ENCODE data around the gene CTSO.

Gene CTSO

DNA sequence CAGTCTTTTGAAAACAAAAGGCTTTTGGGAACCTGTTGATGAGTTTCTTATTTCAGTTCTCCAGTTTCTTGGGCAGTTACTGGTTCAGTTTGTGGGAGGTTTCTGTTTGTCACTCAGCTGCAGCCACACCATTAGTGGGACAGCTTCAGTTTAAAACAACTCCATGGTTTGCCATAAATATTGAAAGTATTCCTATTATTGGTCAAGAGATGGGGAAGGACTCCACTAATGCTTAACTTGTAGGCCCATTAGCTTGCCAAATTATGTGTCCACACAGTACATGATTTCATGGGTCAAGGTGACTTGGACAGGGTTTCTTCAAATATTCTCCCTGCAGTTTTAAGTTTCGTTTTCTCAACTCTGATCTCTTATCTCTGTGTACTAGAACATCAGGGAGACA is 72.1 kb downstream of the CTSO start:
- peaks cover 2% of the 10 kb centered on the region for H3K9me3 ChIP-seq (ENCODE audit: control insufficient read depth, low read length)
- no peak overlapping the region for H2BK5ac ChIP-seq (ENCODE audit: low read depth, low read length, poor library complexity, severe bottlenecking)
- H2AFZ ChIP-seq (ENCODE audit: low read depth, low read length), result no peak overlapping the region
- H2BK120ac ChIP-seq (ENCODE audit: low read depth, low read length), result no peak overlapping the region
- no peak overlapping the region for H4K91ac ChIP-seq (ENCODE audit: low read length)
- H3K4me1 ChIP-seq (ENCODE audit: control insufficient read depth, insufficient read depth, low read depth, low read length), result no peaks in the 10 kb centered on the region
- no peaks in the 10 kb centered on the region for H3K79me1 ChIP-seq (replicated peaks; ENCODE audit: low read length, poor library complexity, severe bottlenecking)
- no peak for DNase-seq
- H4K8ac ChIP-seq (ENCODE audit: low read length), result no peak overlapping the region
- no peak overlapping the region for H3K4me3 ChIP-seq (ENCODE audit: insufficient read depth in 1 of 2, low read depth in 1 of 2, low read length in 2 of 2)
- H3K36me3 ChIP-seq (ENCODE audit: control insufficient read depth in 1 of 2, insufficient read depth in 2 of 2, low read depth in 1 of 2, low read length in 2 of 2), result no peaks in the 10 kb centered on the region
- no peak overlapping the region for H3K23ac ChIP-seq (ENCODE audit: low read length in 2 of 2)
- H3K14ac ChIP-seq (ENCODE audit: low read length in 2 of 2), result no peak overlapping the region
- no peak overlapping the region for H2AK5ac ChIP-seq (ENCODE audit: low read length, severe bottlenecking)
- H3K27ac ChIP-seq (ENCODE audit: low read length, poor library complexity, severe bottlenecking), result no peak overlapping the region
- no peak overlapping the region for H3K18ac ChIP-seq (ENCODE audit: low read depth in 1 of 2, low read length in 2 of 2)
- no peaks in the 10 kb centered on the region for H3K27me3 ChIP-seq (ENCODE audit: control insufficient read depth in 1 of 2, insufficient read depth in 1 of 2, low read length in 2 of 2)
- no peak overlapping the region for H3K4me2 ChIP-seq (ENCODE audit: low read length, poor library complexity, severe bottlenecking)
- no CpG with 5 or more reads among the region's 1 CpG for WGBS
- H2BK12ac ChIP-seq (ENCODE audit: low read length in 2 of 2), result no peak overlapping the region
- H2BK15ac ChIP-seq (ENCODE audit: low read depth, poor library complexity, severe bottlenecking), result no peak overlapping the region
- H3K9ac ChIP-seq (ENCODE audit: low read length), result no peak overlapping the region
- H3K4ac ChIP-seq (ENCODE audit: low read depth in 1 of 2, low read length in 2 of 2), result no peak overlapping the region

- Histone ChIP-seq H3K18ac (ENCODE audit: low read depth in 1 of 2, low read length in 2 of 2) (no peak overlapping the region), H3K9me3 (ENCODE audit: control insufficient read depth, low read length) (peaks cover 13% of the 10 kb centered on the region), H2BK12ac (ENCODE audit: low read length in 2 of 2) (no peak overlapping the region), H2AK5ac (ENCODE audit: low read length, severe bottlenecking) (no peak overlapping the region), H4K91ac (ENCODE audit: low read length) (no peak overlapping the region), H2AFZ (ENCODE audit: low read depth, low read length) (no peak overlapping the region), H2BK120ac (ENCODE audit: low read depth, low read length) (no peak overlapping the region), H3K4me3 (ENCODE audit: insufficient read depth in 1 of 2, low read depth in 1 of 2, low read length in 2 of 2) (no peak overlapping the region), H3K9ac (ENCODE audit: low read length) (no peak overlapping the region), H3K27me3 (ENCODE audit: control insufficient read depth in 1 of 2, insufficient read depth in 1 of 2, low read length in 2 of 2) (no peaks in the 10 kb centered on the region), H3K4ac (ENCODE audit: low read depth in 1 of 2, low read length in 2 of 2) (no peak overlapping the region), H4K8ac (ENCODE audit: low read length) (no peak overlapping the region), H3K23ac (ENCODE audit: low read length in 2 of 2) (no peak overlapping the region), H3K27ac (ENCODE audit: low read length, poor library complexity, severe bottlenecking) (no peak overlapping the region), H3K4me2 (ENCODE audit: low read length, poor library complexity, severe bottlenecking) (no peak overlapping the region), H3K14ac (ENCODE audit: low read length in 2 of 2) (no peak overlapping the region), H3K79me1 (replicated peaks; ENCODE audit: low read length, poor library complexity, severe bottlenecking) (no peaks in the 10 kb centered on the region), H3K36me3 (ENCODE audit: control insufficient read depth in 1 of 2, insufficient read depth in 2 of 2, low read depth in 1 of 2, low read length in 2 of 2) (no peaks in the 10 kb centered on the region), H2BK5ac (ENCODE audit: low read depth, low read length, poor library complexity, severe bottlenecking) (no peak overlapping the region), H3K4me1 (ENCODE audit: control insufficient read depth, insufficient read depth, low read depth, low read length) (no peaks in the 10 kb centered on the region), H2BK15ac (ENCODE audit: low read depth, poor library complexity, severe bottlenecking) (no peak overlapping the region)
- DNase-seq, result no peak
Observed at GRCh38 chr4:155879767-155880166, 73.9 kb downstream of the CTSO start.

DNA sequence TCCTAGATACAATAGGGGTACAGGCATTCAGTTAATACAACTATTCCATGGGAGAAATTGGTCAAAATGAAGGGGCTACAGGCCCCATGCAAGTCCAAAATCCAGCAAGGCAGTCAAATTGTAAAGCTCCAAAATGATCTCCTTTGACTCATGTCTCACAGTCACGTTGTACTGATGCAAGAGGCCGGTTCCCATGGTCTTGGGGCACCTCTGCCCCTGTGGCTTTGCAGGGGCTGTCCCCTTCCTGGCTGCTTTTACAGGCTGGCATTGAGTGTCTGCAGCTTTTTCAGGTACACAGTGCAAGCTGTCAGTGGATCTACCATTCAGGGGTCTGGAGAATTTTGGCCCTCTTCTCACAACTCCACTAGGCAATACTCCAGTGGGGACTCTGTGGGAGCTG is 75.1 kb downstream of the CTSO start:
- WGBS, result 36% methylated on average over 2 of the region's 2 CpGs

DNA sequence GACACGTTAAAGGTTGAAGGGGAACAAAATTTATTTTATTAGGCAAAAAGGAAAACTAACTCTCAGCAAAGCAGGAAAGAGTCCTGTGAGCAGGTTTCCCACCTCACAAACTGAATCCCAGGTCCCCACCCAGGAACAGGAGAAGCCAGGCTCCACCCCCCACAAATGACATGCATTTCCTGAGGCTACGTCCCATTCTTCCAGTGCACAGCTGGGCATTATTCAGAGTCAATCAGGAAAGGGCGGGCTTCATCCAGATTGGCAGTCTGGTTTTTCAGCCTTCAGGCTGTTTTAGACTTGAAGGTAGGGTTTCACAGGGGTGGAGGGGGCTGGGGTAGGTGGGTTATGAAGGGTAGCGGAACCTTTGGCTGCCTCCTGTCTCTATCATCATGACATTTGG is 75.7 kb downstream of the CTSO start:
- WGBS, result 98% methylated on average over 3 of the region's 4 CpGs
- Histone ChIP-seq H3K4me2 (ENCODE audit: low read length, poor library complexity, severe bottlenecking) (no peak overlapping the region), H2AFZ (ENCODE audit: low read depth, low read length) (no peak overlapping the region)

More for the DNA sequence above, 75.1 kb downstream of the CTSO start:
- H3K14ac ChIP-seq (ENCODE audit: low read length in 2 of 2), result no peak overlapping the region
- DNase-seq, result no peak
- H2BK120ac ChIP-seq (ENCODE audit: low read depth, low read length), result no peak overlapping the region
- no peak overlapping the region for H3K4me3 ChIP-seq (ENCODE audit: insufficient read depth in 1 of 2, low read depth in 1 of 2, low read length in 2 of 2)
- no peak overlapping the region for H3K4me2 ChIP-seq (ENCODE audit: low read length, poor library complexity, severe bottlenecking)
- H3K4ac ChIP-seq (ENCODE audit: low read depth in 1 of 2, low read length in 2 of 2), result no peak overlapping the region
- no peak overlapping the region for H4K8ac ChIP-seq (ENCODE audit: low read length)
- no peak overlapping the region for H2BK12ac ChIP-seq (ENCODE audit: low read length in 2 of 2)
- no peak overlapping the region for H2BK5ac ChIP-seq (ENCODE audit: low read depth, low read length, poor library complexity, severe bottlenecking)
- no peaks in the 10 kb centered on the region for H3K4me1 ChIP-seq (ENCODE audit: control insufficient read depth, insufficient read depth, low read depth, low read length)
- peak overlapping the region; percentile 52 for H2BK15ac ChIP-seq (ENCODE audit: low read depth, poor library complexity, severe bottlenecking)
- H3K36me3 ChIP-seq (ENCODE audit: control insufficient read depth in 1 of 2, insufficient read depth in 2 of 2, low read depth in 1 of 2, low read length in 2 of 2), result no peaks in the 10 kb centered on the region
- no peak overlapping the region for H3K9ac ChIP-seq (ENCODE audit: low read length)
- no peak overlapping the region for H4K91ac ChIP-seq (ENCODE audit: low read length)
- H3K18ac ChIP-seq (ENCODE audit: low read depth in 1 of 2, low read length in 2 of 2), result no peak overlapping the region
- no peak overlapping the region for H3K23ac ChIP-seq (ENCODE audit: low read length in 2 of 2)
- no peaks in the 10 kb centered on the region for H3K79me1 ChIP-seq (replicated peaks; ENCODE audit: low read length, poor library complexity, severe bottlenecking)
- H2AFZ ChIP-seq (ENCODE audit: low read depth, low read length), result no peak overlapping the region
- no peak overlapping the region for H3K27ac ChIP-seq (ENCODE audit: low read length, poor library complexity, severe bottlenecking)
- no peak overlapping the region for H2AK5ac ChIP-seq (ENCODE audit: low read length, severe bottlenecking)
- H3K9me3 ChIP-seq (ENCODE audit: control insufficient read depth, low read length), result peaks cover 22% of the 10 kb centered on the region
- H3K27me3 ChIP-seq (ENCODE audit: control insufficient read depth in 1 of 2, insufficient read depth in 1 of 2, low read length in 2 of 2), result no peaks in the 10 kb centered on the region

More for the DNA sequence above, 75.7 kb downstream of the CTSO start:
- no peaks in the 10 kb centered on the region for H3K79me1 ChIP-seq (replicated peaks; ENCODE audit: low read length, poor library complexity, severe bottlenecking)
- no peak overlapping the region for H2BK15ac ChIP-seq (ENCODE audit: low read depth, poor library complexity, severe bottlenecking)
- no peak overlapping the region for H2AK5ac ChIP-seq (ENCODE audit: low read length, severe bottlenecking)
- H3K4me1 ChIP-seq (ENCODE audit: control insufficient read depth, insufficient read depth, low read depth, low read length), result no peaks in the 10 kb centered on the region
- no peak overlapping the region for H2BK120ac ChIP-seq (ENCODE audit: low read depth, low read length)
- H3K4ac ChIP-seq (ENCODE audit: low read depth in 1 of 2, low read length in 2 of 2), result no peak overlapping the region
- no peaks in the 10 kb centered on the region for H3K36me3 ChIP-seq (ENCODE audit: control insufficient read depth in 1 of 2, insufficient read depth in 2 of 2, low read depth in 1 of 2, low read length in 2 of 2)
- H3K14ac ChIP-seq (ENCODE audit: low read length in 2 of 2), result no peak overlapping the region
- no peak overlapping the region for H3K4me3 ChIP-seq (ENCODE audit: insufficient read depth in 1 of 2, low read depth in 1 of 2, low read length in 2 of 2)
- H4K91ac ChIP-seq (ENCODE audit: low read length), result no peak overlapping the region
- H3K9me3 ChIP-seq (ENCODE audit: control insufficient read depth, low read length), result peaks cover 28% of the 10 kb centered on the region
- H3K27me3 ChIP-seq (ENCODE audit: control insufficient read depth in 1 of 2, insufficient read depth in 1 of 2, low read length in 2 of 2), result no peaks in the 10 kb centered on the region
- H3K27ac ChIP-seq (ENCODE audit: low read length, poor library complexity, severe bottlenecking), result no peak overlapping the region
- no peak overlapping the region for H2BK5ac ChIP-seq (ENCODE audit: low read depth, low read length, poor library complexity, severe bottlenecking)
- no peak overlapping the region for H2BK12ac ChIP-seq (ENCODE audit: low read length in 2 of 2)
- no peak overlapping the region for H4K8ac ChIP-seq (ENCODE audit: low read length)
- H3K23ac ChIP-seq (ENCODE audit: low read length in 2 of 2), result no peak overlapping the region
- DNase-seq, result no peak
- H3K9ac ChIP-seq (ENCODE audit: low read length), result no peak overlapping the region
- no peak overlapping the region for H3K18ac ChIP-seq (ENCODE audit: low read depth in 1 of 2, low read length in 2 of 2)

All from mesenchymal stem cell (in vitro differentiated cells and primary cell).